GM21723 (cell line): ENCODE results near the gene SLC48A1.

Source experiments
- ATAC-seq: cut with Tn5 transposase; IDR thresholded peaks from one replicate; pipeline ENCODE4 v1.9.1; 2021; ENCODE audit warnings: mild to moderate bottlenecking, moderate library complexity; ENCODE audit not compliant: unreplicated experiment

The SLC48A1 gene

DNA sequence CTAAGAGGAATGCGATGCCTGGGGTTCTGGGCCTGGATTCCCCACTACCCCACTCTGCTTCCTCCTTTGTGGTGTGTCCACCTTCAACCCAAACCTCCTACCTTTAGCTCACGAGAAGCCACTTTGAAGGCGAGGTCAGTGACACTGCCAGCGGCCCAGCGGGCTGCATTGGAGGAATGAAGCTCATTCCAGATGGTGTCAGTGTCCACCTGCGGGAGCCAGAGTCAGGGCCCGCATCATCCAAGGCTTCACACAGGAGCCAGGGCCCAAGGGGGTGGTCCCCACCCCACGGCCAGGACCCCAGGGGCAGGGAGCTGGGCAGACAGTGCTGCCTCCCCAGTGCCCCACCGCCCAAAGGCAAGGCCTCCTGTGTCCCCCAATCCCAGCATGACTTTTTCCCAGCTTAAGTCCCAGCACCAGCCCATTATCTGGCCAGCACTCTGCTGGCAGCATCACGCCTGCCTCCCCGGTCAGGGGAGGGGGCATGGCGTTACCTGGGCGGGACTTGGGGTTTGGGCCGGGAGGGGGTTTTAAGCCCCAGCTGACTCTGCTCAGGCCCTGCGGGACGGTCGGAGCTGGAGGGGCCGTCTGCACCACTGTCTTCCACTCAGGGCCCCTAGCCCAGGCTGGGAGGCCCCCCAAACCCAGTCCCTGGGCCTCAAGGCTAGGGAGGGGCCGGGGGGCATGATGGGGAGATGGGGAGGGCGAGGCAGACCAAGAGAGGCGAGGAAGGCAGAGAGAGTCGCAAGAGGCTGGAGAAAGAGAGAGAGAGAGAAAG, 16.9 kb downstream of the SLC48A1 start:
- ATAC-seq = no peak

DNA sequence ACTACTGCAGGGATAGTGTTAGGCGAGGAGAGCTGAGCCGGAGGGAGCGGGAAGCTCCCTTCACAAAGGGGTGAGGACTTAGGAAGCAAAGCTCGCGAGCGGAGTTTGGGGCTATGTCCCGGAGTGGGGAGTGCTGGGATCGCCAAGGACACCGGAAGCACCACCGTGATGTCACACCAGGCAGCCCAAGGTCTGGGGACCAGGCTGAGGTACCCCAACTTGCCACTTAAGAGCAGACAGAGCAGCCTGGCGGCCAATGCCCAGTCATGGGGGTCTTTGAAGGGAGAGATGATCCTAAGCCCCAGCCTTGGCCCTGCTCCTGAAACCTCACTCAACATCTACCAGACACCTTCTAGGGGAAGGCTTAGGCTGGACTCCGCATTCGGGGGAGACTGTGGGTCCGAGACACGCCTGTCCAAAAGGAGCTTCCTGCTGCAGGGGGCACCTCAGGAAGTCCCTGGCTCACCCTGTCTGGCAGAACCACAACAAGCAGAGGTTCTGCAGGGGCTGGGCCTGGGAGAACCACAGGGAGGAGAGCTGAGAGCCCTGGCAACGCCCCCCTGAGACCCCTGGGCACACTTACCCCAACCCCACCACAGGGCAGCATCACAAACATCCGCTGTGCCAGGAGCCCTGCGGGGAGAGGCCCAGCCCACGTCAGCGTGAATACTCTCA, 17.8 kb downstream of the SLC48A1 start:
- ATAC-seq = no peak

DNA sequence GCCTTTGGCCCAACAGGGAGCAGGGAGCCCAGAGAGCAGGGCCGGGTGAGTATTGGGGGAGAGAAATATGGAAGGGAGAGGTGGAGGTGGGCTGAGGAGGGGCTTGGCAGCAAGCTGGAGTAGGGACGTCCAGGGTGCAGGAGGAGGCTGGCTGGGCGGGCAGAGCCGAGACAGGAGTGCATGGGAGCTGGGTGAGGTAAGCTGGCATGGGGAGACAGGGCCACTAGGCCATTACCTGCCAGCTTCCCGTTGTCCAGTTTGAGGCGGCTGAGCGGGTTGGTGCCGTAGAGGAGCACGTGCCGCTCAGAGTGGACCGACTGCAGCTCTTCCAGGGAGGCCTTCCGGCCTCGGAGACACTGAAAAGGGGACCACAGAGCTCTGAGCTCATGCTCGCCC, 18.3 kb downstream of the SLC48A1 start:
- ATAC-seq = no peak

DNA sequence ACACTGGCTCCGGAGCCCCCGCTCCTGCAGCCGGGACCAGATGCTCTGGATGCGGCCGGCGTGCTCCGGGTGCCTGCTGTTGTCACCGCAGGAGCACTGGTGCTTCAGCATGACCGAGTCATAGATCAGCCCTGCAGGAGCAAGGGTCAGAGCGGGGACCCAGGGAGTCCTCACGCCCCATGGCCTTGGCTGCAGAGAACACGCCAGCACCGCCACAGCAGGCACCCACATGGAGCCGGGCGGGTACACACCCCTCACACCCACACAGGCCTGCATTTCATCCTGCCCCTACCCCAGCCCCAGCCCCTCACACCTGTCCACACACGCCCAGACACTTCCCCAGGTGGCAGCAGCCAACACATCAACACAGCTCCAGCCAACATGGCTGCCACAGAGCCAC, 18.8 kb downstream of the SLC48A1 start:
- no peak for ATAC-seq

DNA sequence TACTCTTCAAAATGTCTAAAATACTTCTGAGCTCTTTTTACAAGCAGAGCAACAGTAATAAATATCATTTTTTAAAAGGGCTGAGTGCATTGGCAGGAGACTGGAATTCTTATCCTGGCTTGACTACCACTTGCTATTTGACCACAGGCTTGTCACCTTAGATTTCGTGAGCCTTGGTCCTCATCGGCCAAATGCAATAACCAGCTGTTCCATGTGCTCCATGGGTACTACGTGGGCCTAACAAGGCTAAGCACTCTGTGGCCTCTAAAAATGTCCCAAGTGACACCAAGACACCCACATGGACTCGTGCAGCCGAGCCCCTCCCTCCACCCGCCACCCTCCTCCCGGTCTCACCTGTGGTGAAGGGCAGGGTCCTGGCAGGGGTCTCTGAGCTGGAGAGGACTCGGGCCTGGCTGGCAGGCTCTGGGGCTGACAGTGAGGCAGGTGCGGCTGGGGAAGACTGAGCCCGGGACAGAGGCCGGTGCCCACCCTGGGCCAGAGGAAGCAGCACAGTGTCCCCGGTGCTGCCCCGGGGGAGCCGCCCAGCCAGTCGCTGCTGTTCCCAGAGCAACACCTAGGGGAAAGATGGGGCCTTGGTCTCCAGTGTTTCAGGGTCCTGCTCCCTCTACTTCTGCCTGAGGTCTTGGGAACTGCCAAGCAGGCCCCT, 20.1 kb downstream of the SLC48A1 start:
- ATAC-seq = no peak

DNA sequence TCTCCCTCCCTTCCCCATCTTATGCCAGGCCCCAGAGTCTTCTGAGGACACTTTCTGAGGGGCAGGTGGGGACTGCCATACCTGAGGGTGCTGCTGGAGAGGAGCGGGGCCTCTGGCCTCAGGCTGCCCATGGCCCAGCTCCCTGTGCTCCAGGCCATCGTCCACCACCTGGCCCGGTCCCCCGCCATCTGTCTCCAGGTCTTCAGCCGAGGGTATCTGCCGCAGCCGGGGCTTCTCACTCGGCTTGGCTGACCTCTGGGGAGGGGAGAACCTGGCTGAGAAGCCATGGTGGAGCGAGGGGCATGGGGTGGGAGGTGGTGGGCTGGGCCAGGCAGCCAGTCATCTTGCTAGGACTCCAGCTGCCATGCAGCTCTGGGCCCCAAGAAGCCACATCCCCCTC, 21.6 kb downstream of the SLC48A1 start:
- ATAC-seq = no peak

DNA sequence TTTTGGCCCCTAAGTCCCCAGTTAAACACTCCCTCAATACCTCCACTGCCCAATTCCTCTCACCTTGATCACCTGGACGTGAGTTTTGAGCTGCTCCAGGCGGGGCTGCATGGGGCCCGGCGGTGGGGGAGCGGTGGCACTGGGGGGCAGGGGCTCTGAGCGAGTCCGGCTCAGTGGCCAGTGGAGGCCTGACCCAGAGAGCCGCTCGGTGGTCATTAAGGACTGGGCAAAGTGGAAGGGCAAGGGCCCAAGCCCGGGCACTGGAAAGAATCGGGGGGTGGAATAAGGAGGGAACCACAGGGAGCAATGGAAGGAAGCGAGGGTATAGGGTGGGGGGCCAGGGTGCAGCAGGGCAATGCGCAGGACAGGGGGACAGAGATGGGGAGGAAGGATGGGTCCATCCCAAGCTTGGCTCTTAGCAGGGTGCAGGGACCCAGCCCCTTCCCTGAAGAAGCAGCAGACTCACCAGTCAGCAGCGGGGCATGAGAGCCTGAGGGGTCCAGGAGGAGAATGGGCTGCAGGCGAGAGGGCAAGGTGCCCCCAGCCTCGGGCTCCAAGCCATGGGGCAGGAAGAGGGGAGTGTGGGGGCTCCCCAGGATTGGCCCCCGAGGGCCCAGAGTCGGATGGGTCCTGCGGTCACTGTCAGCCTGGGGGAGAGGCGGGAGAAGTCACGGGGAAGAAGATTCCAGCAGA, 22.2 kb downstream of the SLC48A1 start:
- no peak for ATAC-seq

DNA sequence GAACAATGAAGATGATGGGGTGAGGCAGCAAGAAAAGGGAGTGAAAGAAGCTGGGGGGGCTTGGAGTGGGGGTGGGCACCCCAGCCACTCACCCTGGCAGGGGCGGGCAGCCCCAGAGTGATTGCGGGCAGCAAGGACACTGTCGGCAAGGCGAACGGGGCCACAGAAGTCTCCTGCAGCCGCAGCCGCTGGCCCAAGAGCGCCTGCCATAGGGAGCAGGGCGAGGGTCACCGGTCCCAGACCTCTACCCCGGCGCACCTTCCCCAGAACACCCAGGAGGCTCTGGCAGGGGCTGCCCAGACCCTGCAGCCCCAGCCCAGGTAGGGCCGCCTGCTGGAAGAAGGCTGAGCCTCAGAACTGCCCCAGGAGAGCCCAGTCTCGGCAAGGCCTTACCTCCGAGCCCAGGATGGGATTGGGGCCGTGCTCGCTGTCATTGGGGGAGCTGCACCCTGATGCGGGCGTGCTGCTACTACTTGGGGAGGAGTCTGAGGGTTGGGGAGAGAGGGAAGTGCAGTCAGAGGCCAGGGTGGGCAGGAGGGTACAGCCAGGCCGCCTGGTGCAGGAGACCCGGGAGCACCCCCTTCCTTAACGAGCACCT, 22.9 kb downstream of the SLC48A1 start:
- ATAC-seq = no peak

DNA sequence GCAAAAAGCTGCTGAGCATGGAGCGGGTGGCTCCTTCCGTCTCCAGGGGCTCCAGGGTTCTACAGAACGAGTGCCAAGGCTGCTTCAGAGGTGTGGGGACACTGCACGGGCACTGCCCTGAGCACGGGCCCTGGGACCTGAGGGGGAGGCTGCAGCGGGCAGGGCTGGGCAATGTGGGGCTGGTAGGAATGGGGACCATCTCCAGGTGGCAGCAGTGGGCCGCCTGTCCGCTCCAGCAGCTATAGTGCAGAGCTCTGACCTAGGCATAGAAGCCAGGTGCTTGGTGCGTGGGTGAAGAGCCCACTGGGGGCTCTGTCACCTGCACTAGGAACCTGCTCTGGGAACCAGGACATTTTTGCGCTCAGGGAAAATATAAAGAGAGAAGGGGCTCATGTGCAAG, 24.4 kb downstream of the SLC48A1 start:
- ATAC-seq = peak; percentile 67

DNA sequence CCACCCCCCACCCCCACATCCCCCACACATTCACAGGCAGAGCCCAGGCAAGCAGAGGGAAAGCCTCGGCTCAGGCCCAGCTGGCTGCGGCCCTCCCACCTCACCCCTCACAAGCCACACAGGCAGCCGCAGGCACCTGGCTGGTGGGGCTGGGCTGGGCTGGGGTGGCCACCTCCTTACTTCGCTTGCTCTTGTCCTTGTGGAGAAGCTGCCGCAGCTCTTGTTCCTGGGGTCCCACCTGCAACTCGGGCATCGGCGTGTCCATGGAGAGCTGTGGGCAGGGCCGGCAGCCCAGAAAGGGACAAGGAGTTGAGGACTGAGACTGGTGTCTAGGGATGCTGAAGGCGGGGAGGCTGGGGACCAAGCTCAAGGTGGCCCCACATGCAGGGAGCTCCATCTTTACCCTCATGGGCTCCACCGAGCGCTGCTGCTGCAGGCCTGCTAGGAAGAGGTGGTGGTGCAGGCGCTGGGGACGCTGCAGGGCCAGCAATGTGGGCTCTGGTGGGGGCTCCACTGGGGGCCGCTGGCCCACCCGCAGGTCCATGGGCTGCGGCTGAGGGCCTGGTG, 25.4 kb downstream of the SLC48A1 start:
- ATAC-seq = no peak

DNA sequence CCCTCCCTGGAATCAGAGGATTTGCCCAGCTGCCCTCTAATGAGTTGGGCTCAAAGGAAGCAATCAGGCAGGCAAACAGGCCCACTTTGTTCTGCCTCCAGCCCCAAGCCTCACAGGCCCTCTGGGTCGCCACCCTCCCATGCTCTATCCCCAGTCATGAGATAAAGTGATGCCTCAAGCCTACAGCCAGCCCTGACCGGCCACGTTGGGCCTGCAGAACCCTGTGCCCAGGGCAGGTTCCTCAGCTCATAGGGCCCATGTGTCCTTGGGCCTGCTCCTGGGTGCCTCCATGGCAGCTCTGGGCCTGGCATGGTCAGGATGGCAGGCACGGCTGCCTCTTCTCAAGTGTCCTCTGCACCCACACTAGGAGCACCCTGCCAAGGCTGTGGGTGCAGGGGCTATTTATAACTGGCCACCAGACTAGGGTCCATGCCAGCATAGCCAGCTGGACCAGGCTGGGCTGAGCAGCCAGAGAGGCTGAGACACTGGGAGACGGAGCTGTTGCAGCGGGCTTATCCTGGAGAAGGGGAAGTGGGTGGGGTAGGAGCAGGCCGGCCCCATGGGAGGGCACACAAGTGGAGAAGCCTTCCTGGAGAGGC, 26.4 kb downstream of the SLC48A1 start:
- no peak for ATAC-seq

DNA sequence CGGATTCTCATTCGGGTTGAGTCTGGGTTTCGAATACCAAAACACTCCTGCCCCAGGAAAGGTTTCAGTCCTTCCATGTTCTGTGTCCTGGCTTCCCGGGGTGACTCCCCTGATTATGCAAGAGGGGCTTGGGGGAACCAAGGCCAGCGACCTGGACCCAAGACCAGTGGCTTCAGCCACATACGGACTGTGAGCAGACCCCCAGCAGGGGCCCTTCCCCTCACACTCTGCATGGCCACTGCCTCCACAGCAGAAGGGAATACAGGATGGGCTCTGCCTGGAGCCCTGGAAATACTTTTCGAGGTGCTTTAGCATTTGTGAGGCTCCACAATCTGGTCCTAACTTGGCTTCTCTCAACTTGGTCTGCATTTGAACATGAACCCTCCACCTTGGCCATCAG, 27.5 kb downstream of the SLC48A1 start:
- ATAC-seq = no peak

DNA sequence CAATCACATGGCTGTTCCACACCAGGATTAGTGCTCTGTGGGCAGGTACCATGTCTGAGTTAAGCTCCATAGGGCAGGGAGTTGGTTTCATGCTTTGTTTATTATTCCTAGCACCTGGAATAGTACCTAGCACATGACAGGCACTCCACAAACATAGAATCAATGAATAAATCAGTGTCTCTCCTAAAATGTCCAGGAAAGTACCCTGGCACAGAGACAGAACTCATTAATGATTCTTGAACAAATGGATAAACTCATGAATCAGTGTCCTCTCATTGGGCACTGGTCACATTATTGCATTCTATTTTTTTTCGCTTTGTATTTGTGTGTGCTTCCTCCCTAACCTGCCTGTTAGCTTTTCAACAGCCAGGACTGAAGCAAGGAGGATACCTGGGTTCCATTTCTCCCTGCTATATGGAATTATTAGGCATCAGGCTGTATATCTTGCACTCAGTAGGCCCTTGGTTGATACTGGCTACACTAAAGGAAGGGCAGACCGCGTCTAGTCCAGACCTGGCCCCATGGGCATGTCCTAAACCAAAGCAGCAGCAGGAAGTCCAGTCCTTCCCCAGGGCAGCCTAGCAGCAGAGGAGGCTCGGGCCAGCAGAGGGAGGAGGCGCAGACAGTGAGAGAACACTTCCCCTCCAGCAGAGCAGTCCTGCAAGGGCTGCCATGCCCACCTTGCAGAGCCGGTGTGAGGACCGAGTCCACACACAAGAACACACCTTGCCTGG, 28.3 kb downstream of the SLC48A1 start:
- ATAC-seq = no peak

DNA sequence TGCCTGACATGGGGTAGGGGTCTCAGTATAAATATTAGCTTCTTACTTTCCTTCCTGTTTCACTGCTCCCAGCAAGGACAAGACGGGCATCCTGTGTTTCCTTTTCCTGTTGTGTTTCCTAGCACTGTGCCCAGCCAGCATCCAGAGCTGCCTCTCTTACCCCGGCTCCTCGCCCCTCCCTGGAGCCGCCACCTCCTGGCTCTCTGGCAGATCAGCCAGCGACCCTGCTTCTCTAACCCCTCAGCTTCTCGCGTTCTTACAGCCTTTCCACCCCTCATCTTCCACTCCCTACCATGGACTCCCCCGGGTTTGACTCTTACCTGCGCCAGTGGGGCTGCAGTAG, 28.8 kb downstream of the SLC48A1 start:
- no peak for ATAC-seq

DNA sequence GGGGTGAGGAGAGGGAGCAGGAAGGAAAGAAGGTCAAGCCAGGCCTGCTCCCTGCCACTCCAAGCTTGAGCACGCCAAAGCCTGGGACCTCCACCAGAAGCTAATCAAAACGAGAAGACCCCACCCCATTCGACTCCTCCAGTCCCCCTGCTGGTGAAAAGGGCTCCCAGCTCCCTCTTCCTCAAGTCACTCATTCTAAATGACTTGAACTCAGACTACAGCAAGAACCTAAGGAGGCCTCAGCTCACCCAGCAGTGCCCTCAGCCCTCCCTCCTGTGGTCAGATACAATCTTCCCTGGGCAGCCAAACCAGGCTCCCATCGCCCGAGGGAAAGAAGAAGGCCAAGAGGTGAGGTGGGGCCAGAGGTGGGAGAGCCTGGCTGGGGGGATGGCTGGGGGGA, 29.3 kb downstream of the SLC48A1 start:
- no peak for ATAC-seq

DNA sequence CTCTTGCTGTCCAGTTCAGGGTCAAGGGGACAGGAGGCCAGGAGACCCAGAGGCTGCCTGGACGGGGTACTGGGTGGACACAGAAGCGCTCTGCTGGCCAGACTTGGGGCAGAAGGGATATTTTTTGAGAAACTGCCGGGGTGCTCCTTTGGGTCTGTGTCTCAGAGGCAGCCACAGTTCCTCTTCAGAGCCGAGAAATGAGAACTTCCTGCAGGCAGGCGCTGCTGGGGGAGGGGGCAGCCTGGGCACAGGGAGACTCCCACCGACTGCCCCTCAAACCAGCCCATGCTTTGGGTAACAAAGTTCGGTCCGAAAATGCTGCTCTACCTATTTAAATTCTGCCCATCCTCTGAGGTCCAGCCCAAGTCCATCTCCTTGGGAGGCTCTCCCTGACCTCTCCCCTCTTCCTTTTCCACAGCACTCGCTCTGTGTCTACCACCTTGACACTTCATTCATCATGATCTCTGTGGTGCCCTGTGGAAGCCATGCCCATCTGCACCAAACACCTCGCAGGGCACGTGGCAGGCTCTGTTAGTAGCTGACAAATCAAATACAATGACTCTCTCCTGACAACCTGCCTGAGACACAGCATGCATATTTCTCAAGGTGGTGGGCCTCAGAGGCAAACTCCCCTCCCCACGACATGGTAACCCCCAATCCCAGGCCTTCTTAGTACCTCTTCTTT, 30.3 kb downstream of the SLC48A1 start:
- no peak for ATAC-seq

DNA sequence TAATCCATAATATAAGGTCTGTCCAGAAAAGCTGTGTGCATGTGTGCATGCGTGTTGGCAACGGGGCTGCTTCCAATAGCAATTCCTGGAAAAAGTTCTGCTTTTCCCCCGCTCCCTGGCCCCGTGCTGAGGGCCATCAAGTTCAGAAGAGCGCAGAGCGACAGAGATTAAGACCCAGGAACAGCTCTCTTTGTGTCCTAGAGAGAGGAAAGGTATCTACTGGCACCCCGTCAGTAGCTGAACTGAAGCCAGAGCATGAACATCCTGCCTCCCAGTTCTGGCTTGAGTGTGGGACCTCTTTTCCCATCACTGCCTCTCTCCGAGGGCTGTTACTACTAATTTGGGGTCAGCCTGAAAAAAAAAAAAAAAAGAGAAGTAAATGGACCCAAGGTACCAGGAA, 31.1 kb downstream of the SLC48A1 start:
- no peak for ATAC-seq

DNA sequence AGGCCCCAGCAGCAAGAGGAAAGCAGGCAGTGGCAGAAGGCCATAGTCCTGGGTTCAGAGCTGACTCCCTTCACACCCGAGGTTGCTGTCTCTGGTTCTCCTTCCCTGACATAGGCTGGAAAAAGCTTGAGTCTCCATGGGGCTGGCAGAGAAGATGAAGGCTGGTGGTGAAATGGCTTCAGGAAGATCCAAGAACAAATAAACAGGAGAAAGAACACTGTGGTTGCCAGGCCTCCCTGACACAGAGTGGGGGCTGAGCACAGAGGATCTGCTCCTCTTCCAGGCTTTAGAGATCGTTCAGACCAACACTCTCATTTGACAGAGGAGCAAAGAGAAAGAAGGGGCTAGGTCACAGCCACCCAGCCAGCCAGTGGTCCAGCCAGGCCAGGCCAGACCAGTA, 32.4 kb downstream of the SLC48A1 start:
- no peak for ATAC-seq

DNA sequence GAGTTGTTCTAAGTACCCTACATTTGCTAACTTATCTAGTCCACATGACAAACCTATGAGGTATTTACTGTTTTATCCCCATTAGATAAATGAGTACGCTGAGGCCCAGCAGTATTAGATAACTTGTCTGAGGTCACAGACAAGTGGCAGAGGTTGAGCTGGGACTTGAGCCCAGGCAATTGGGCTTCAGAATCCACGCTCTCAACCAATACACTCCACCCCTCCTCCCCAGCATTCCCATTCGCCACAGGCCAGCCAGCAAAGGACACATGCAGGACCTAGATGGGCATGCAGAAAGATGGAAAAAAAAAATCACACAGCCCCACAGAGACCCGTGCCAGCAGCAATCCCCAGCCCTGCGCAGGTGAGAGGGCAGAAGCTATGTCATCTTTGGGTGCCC, 34.3 kb downstream of the SLC48A1 start:
- no peak for ATAC-seq
